Lower leg skin (tissue), 4 donors: ENCODE data around the gene LIN37. TPM values are rescaled to one million over a fixed set of nuclear protein-coding genes. Genes with fewer than 3 reads are reported as not detected.

Source experiments
- DNase-seq, 2 donors: peaks; one replicate each; pipeline ENCODE4 v3.0.0-alpha.2; 2019; ENCODE audit warnings: low spot score in 2 of 2
- H3K4me3 ChIP-seq: fragments of 200-600 bp; sonication (generic); 2 replicates; pipeline ENCODE4 v1.5.1; 2017; ENCODE audit warnings: mild to moderate bottlenecking, low read depth; ENCODE audit not compliant: poor library complexity, severe bottlenecking
- CTCF ChIP-seq, 3 donors: fragments of 450-650 bp; IDR thresholded peaks; one replicate each; pipeline ENCODE4 v1.5.1; 2016; ENCODE audit warnings: antibody characterized with exemption in 3 of 3, mild to moderate bottlenecking in 3 of 3, moderate library complexity in 2 of 3
- POLR2A ChIP-seq, 2 donors: fragments of 450-650 bp; IDR thresholded peaks; one replicate each; pipeline ENCODE4 v1.6.1; 2016 to 2017; ENCODE audit warnings: antibody characterized with exemption in 2 of 2, mild to moderate bottlenecking in 1 of 2, moderate library complexity in 1 of 2
- WGBS, 2 donors: methylation state at CpG; one replicate each; pipeline ENCODE4 v1.1.5; 2018; 5-methylcytosine and 5-hydroxymethylcytosine counted together
- intact Hi-C: fragments of 100-400 bp; cut with DNase I; formaldehyde crosslinking; loops from one replicate; pipeline ENCODE4 v1.15.0; 2023; ENCODE audit warnings: low total_unique reads
- total RNA-seq, 4 donors: library from RNA; depleted of rRNA; stranded (reverse); fragments of >200 nt; gene quantifications; one replicate each; pipeline ENCODE4 v1.1.0, GENCODE V29; 2016

LIN37 gene
- total RNA-seq, 4 donors from 2014 or later = 4.7 to 15.0 (median 10.3) TPM

- intact Hi-C loops = no loop called here
- 82 to 83% methylated on average over 18 of the region's 18 CpGs for WGBS, 2 donors
- no peak for TF ChIP-seq CTCF (IDR thresholded peaks at IDR 0.05)
- TF ChIP-seq POLR2A (IDR thresholded peaks at IDR 0.05) = no peak
- H3K4me3 ChIP-seq = no peak overlapping the region
- DNase-seq = no peak
These were observed 19.4 kb upstream of the LIN37 start for GRCh38 chr19:35729021-35729420.

- WGBS, 2 donors = 87 to 97% methylated on average over 10 to 11 of the region's 11 CpGs
- intact Hi-C loops = no loop called here
These were observed 18.6 kb upstream of the LIN37 start for GRCh38 chr19:35729763-35730162.

GRCh38 chr19:35730326-35730725, 18.1 kb upstream of the LIN37 start:
- TF ChIP-seq CTCF (IDR thresholded peaks at IDR 0.05) (no peak), POLR2A (IDR thresholded peaks at IDR 0.05) (no peak)
- 86 to 91% methylated on average over 18 of the region's 18 CpGs for WGBS, 2 donors
- no peak for DNase-seq
- intact Hi-C loops = no loop called here
- H3K4me3 ChIP-seq = no peak overlapping the region

More at GRCh38 chr19:35729763-35730162, 18.6 kb upstream of the LIN37 start:
- no peak overlapping the region for H3K4me3 ChIP-seq
- TF ChIP-seq CTCF (IDR thresholded peaks at IDR 0.05) (no peak), POLR2A (IDR thresholded peaks at IDR 0.05) (no peak)
- DNase-seq = no peak

GRCh38 chr19:35731353-35731752, 17.0 kb upstream of the LIN37 start:
- WGBS, 2 donors = 44 to 48% methylated on average over 9 of the region's 9 CpGs
- no peak for DNase-seq
- intact Hi-C loops = no loop called here
- H3K4me3 ChIP-seq = no peak overlapping the region
- TF ChIP-seq CTCF (IDR thresholded peaks at IDR 0.05) (no peak), POLR2A (IDR thresholded peaks at IDR 0.05) (no peak)

- intact Hi-C loops = no loop called here
- DNase-seq = no peak
- WGBS, 2 donors = 82% methylated on average over 21 of the region's 21 CpGs
- no peak for TF ChIP-seq POLR2A (IDR thresholded peaks at IDR 0.05)
- TF ChIP-seq CTCF (IDR thresholded peaks at IDR 0.05) = no peak
- no peak overlapping the region for H3K4me3 ChIP-seq
These were observed 16.5 kb upstream of the LIN37 start for GRCh38 chr19:35731779-35732405.
